Measurements from ENCODE around the gene OTOS. TPM values are rescaled to one million over a fixed set of nuclear protein-coding genes. Genes with fewer than 3 reads are reported as not detected.

The OTOS gene
- total and polyA plus RNA-seq, 2 of the 13 experiments (the other 11 are each of a cell fraction or from before 2014, with no cell fraction given), result not detected

DNA sequence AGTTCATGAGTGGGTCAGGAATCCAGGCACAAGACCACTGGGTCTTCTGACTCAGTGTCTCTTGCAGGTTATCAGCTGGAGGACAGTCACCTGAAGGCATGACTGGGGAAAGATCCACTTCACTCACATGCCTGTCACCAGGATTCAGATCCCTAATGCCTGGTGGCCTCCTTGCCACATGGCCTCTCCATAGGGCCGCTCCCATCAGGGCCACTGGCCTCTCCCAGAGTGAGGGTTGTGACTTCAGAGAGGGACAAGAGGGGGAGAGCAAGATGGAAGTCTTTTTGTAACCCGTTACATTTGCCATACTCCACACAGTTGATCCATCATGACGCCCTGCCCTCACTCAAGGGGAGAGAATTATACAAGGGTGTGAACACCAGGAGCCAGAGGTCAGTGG lies 13.0 kb upstream of the OTOS start (continued):
- TF ChIP-seq BRF2 (CRISPR knock-in tag; IDR thresholded peaks at IDR 0.05) (no peak), ASH2L (IDR thresholded peaks at IDR 0.05; ENCODE audit: insufficient read length, low read depth, low read length) (no peak), ZNF281 (CRISPR knock-in tag; IDR thresholded peaks at IDR 0.05; ENCODE audit: borderline replicate concordance) (no peak), KDM6A (CRISPR knock-in tag; IDR thresholded peaks at IDR 0.05; ENCODE audit: low read depth) (no peak), HDAC1 (CRISPR knock-in tag; IDR thresholded peaks at IDR 0.05) (no peak), KLF13 (CRISPR knock-in tag; IDR thresholded peaks at IDR 0.05) (no peak), ZNF382 (CRISPR knock-in tag; IDR thresholded peaks at IDR 0.05; ENCODE audit: borderline replicate concordance) (no peak), ZNF235 (CRISPR knock-in tag; IDR thresholded peaks at IDR 0.05; ENCODE audit: borderline replicate concordance) (no peak)
- TF ChIP-seq, protein P1, sequence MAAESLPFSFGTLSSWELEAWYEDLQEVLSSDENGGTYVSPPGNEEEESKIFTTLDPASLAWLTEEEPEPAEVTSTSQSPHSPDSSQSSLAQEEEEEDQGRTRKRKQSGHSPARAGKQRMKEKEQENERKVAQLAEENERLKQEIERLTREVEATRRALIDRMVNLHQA (CRISPR knock-in tag; IDR thresholded peaks at IDR 0.05), result no peak
- TF ChIP-seq, protein P2, sequence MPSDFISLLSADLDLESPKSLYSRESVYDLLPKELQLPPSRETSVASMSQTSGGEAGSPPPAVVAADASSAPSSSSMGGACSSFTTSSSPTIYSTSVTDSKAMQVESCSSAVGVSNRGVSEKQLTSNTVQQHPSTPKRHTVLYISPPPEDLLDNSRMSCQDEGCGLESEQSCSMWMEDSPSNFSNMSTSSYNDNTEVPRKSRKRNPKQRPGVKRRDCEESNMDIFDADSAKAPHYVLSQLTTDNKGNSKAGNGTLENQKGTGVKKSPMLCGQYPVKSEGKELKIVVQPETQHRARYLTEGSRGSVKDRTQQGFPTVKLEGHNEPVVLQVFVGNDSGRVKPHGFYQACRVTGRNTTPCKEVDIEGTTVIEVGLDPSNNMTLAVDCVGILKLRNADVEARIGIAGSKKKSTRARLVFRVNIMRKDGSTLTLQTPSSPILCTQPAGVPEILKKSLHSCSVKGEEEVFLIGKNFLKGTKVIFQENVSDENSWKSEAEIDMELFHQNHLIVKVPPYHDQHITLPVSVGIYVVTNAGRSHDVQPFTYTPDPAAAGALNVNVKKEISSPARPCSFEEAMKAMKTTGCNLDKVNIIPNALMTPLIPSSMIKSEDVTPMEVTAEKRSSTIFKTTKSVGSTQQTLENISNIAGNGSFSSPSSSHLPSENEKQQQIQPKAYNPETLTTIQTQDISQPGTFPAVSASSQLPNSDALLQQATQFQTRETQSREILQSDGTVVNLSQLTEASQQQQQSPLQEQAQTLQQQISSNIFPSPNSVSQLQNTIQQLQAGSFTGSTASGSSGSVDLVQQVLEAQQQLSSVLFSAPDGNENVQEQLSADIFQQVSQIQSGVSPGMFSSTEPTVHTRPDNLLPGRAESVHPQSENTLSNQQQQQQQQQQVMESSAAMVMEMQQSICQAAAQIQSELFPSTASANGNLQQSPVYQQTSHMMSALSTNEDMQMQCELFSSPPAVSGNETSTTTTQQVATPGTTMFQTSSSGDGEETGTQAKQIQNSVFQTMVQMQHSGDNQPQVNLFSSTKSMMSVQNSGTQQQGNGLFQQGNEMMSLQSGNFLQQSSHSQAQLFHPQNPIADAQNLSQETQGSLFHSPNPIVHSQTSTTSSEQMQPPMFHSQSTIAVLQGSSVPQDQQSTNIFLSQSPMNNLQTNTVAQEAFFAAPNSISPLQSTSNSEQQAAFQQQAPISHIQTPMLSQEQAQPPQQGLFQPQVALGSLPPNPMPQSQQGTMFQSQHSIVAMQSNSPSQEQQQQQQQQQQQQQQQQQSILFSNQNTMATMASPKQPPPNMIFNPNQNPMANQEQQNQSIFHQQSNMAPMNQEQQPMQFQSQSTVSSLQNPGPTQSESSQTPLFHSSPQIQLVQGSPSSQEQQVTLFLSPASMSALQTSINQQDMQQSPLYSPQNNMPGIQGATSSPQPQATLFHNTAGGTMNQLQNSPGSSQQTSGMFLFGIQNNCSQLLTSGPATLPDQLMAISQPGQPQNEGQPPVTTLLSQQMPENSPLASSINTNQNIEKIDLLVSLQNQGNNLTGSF (CRISPR knock-in tag; IDR thresholded peaks at IDR 0.05), result no peak
